ENCODE data around the gene CYBC1.

CYBC1 gene

DNA sequence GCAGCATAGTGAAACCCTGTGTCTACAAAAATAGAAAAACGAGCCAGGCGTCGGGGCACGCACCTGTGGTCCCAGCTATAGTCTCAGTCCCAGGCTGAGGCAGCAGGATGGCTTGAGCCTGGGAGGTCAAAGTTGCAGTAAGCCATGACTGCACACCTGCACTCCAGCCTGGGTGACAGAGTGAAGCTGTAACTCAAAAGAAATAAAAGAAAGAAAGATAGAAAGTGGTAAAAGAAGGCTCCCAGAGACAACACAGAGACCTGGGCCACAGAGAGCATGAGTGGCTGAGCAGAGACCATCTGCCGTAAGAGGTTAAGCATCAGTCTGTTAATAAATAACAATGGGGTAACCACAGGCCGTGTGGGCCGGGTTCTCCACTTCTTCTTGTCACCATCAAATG lies 47.7 kb downstream of the CYBC1 start:
- H3K27ac Mint-ChIP-seq = no peak overlapping the region
- H3K9me3 Mint-ChIP-seq = no peaks in the 10 kb centered on the region
- H3K4me1 Mint-ChIP-seq = peaks cover 19% of the 10 kb centered on the region
- DNase-seq (ENCODE audit: low spot score in 2 of 2) (no peak), ATAC-seq (no peak)
- H3K4me3 Mint-ChIP-seq = no peak overlapping the region
- peaks cover 36% of the 10 kb centered on the region for H3K36me3 Mint-ChIP-seq

DNA sequence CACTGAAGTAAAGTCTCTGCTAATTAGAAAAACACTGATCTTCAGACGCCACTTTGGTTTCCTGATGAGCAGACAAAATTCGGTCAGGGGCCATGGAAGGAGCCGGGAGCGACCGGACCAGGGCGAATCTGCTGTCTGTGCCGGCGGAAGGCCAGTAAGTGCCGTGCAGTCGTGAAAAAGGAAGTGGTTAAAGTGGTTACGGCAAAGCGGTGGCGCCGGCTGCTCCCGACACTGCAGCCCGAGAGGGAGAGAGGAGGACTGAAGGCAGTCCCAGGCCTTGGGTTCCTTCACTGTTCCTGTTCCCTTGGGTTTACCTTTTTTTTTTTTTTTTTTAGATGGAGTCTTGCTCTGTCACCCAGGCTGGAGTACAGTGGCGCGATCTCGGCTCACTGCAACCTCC lies 49.7 kb downstream of the CYBC1 start:
- Mint-ChIP-seq H3K36me3 (peaks cover 23% of the 10 kb centered on the region), H3K4me1 (peaks cover 12% of the 10 kb centered on the region), H3K27ac (peak overlapping the region; percentile 78), H3K4me3 (peak overlapping the region; percentile 64), H3K9me3 (no peaks in the 10 kb centered on the region)
- ATAC-seq (peak; percentile 88), DNase-seq (ENCODE audit: low spot score in 2 of 2) (peak; percentile 31 to 66)

DNA sequence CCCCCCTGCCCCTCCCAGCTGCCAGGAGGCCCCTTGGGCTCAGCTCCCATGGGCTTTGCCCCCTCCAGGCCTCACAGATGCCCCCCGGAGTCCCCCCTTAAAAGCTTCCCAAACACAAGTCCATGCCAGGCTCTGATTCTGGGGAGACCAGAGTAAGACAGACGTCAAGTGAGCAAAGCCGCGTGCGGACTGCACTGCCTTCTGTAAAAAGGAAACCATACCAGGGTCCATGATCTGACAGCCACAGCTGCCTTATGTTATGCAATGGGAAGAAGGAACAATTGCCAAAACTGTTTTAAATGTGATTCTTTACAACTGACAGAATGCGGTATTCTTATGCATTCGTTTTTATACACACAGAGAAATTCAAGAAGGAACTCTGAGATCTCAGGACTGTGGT lies 50.3 kb downstream of the CYBC1 start:
- peaks cover 12% of the 10 kb centered on the region for H3K4me1 Mint-ChIP-seq
- H3K36me3 Mint-ChIP-seq = peaks cover 17% of the 10 kb centered on the region
- H3K9me3 Mint-ChIP-seq = no peaks in the 10 kb centered on the region
- no peak overlapping the region for H3K27ac Mint-ChIP-seq
- DNase-seq (ENCODE audit: low spot score in 2 of 2) (no peak), ATAC-seq (no peak)
- H3K4me3 Mint-ChIP-seq = peak overlapping the region; percentile 64

DNA sequence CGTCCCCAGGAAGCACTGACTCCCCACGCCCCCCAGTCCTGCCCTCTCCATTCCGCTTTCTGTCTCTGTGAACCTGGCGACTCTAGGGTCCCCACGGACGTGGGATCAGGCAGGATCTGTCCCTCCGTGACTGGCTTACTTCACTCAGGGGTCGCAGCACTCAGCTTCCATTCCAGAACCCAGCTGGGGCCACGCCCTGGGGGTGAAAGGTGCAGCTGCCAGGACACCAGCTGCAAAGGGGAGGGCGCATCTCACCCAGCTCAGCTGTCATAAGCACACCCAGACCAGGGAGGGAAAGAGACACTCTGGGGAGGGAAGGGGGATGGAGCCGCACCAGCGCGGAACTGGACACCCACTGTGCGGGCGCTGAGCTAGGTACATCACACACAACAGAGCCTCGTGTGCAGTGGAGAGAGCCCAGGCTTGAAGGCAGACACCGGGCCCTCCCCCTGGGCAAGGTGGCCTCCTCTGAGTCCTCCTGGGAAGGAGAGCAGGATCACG lies 50.9 kb downstream of the CYBC1 start:
- Mint-ChIP-seq H3K27ac (no peak overlapping the region), H3K4me3 (no peak overlapping the region), H3K4me1 (peaks cover 12% of the 10 kb centered on the region), H3K36me3 (peaks cover 19% of the 10 kb centered on the region), H3K9me3 (no peaks in the 10 kb centered on the region)
- DNase-seq (ENCODE audit: low spot score in 2 of 2) = no peak
- no peak for ATAC-seq

DNA sequence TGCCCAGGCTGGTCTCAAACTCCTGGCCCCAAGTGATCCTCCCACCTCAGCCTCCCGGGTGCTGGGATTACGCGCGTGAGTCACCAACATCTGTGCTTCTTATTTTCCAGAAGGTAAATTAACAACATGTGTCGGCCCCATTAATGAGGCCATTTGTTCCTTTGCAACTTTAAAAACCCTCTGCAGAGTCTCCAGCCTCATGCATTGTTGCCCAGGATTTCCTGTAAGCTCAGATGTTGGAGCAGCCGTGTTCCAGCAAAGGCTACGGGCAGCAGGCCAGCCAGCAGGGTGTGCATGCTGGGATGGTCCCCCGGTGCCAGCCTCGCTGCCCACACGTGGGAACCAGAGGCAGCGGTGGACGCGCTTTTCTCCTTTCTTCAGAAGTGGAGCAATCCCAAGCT lies 51.5 kb downstream of the CYBC1 start:
- no peaks in the 10 kb centered on the region for H3K9me3 Mint-ChIP-seq
- peaks cover 12% of the 10 kb centered on the region for H3K4me1 Mint-ChIP-seq
- no peak overlapping the region for H3K4me3 Mint-ChIP-seq
- H3K36me3 Mint-ChIP-seq = peaks cover 17% of the 10 kb centered on the region
- no peak overlapping the region for H3K27ac Mint-ChIP-seq
- DNase-seq (ENCODE audit: low spot score in 2 of 2) = no peak
- no peak for ATAC-seq

DNA sequence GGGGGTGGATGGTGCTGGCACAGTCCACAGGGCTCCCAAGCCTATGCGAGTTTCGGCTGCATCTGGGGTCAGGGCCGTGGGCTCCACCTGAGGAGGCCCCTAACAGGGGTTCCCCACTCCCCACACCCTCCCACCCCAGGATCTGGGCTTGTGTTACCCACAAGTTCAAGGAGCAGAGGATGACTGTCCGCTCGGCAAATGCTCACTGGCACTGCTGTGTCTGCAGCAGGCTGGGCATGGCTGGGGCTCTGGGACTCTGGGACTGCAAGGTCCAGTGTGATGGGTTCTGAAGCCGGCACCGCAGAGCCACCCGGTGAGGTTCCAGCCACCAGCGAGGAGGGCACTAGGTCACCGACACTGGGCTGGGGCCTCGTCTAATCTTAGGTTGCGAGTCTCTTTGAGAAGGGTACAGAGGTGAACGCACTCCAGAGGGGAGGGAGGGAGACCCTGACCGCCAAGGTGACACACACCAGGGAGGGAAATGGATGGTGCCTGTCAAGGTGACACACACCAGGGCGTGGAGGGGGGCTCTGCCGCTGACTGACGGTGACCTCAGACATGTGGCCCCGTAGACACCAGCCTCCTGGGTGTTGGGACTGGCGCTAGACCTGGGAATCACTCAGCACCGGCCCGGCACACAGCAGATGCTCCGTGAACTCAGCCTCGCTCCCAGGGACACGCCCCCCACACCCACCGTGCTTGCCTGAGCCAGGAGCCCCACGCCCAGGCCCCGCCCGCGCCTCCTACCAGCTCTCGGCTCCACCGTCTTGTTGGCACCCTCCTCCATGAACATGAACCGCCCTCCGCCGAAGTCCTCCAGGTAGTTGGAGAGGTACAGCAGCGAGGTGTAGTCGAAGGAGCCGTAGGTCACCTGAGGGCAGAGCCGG lies 52.9 kb downstream of the CYBC1 start:
- DNase-seq (ENCODE audit: low spot score in 2 of 2) (no peak), ATAC-seq (no peak)
- peaks cover 7% of the 10 kb centered on the region for H3K4me1 Mint-ChIP-seq
- H3K9me3 Mint-ChIP-seq = no peaks in the 10 kb centered on the region
- H3K36me3 Mint-ChIP-seq = peaks cover 8% of the 10 kb centered on the region
- H3K27ac Mint-ChIP-seq = no peak overlapping the region
- no peak overlapping the region for H3K4me3 Mint-ChIP-seq

DNA sequence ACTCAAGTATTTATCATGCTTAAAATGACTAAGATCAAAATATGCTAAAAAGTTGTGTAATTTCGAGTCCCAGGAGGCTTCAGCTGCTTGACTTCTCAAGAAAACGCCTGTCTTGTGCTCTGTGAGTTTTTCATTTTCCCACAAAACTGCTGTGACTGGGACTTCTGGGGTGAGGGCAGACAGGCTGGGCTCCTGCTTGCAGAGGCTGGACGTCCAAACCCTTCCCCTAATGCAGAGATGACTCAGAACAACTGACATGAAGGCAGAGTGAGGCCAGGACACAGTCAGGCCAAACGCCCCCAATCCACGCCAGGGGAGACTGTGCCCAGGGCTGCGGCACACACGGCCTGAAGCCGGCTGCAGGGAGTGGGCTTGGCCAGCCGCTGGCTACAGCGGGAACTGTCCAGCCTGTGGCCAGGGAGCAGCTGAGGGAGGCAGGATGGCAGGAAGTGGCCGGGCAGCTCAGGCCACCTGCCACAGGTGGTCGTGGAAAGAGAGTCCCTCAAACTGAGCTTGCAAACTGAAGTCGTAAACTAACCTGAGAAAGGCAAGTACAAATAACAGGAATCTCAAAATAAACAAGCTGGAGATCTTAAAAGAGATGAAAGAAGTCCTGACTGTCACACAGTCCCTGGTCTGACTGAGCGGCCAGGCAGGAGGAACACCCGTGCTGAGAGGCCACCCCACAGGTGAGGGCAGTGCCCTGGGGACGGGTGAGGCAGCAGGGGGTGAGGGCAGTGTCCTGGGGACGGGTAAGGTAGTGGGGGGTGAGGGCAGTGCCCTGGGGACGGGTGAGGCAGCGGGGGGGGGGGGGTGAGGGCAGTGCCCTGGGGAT lies 53.7 kb downstream of the CYBC1 start:
- H3K27ac Mint-ChIP-seq = no peak overlapping the region
- no peak for ATAC-seq
- H3K4me3 Mint-ChIP-seq = no peak overlapping the region
- peaks cover 6% of the 10 kb centered on the region for H3K36me3 Mint-ChIP-seq
- no peak for DNase-seq (ENCODE audit: low spot score in 2 of 2)
- no peaks in the 10 kb centered on the region for H3K9me3 Mint-ChIP-seq
- peaks cover 7% of the 10 kb centered on the region for H3K4me1 Mint-ChIP-seq

DNA sequence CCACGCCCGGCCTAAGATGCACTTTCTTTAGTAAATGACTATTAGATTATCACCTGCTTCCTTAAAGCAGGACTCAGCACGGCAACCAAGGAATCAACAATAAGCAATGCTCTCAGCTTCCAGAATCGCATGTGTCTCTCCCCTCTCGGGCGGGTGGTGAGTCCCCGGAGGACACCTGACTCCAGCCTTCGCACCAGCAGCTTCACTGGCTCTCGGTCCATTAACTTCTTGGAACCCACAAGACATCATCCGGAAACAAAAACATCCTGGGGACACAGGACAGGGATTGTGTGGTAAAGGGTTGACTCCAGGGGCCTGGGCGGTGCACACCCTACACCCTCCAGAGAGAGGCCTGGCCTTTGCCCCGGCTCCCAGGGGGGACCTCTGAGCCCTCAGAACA lies 56.3 kb downstream of the CYBC1 start:
- no peak for DNase-seq (ENCODE audit: low spot score in 2 of 2)
- H3K4me3 Mint-ChIP-seq = no peak overlapping the region
- H3K4me1 Mint-ChIP-seq = no peaks in the 10 kb centered on the region
- ATAC-seq = no peak
- peaks cover 6% of the 10 kb centered on the region for H3K36me3 Mint-ChIP-seq
- no peak overlapping the region for H3K27ac Mint-ChIP-seq
- no peaks in the 10 kb centered on the region for H3K9me3 Mint-ChIP-seq

DNA sequence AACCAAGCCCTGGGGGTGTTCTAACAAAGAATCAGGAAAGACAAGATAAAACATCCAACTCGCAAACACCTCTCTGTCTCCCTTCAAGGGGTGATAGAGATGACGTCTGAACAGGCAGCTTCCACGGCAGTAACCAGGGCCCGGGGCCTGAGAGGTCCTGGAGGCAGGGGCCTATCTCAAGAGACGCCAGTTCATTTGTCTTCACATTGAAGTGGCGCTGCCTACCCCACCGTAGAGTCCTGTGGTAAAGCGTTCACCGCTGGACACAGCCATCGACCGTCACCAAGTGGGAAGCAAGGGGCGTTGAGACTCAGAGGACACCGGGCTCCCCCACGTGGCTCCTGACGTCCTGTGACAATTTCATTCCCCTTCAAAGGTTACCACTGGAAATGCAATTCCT lies 57.6 kb downstream of the CYBC1 start:
- Mint-ChIP-seq H3K27ac (no peak overlapping the region), H3K9me3 (no peaks in the 10 kb centered on the region), H3K4me1 (peaks cover 1% of the 10 kb centered on the region), H3K36me3 (peaks cover 6% of the 10 kb centered on the region), H3K4me3 (no peak overlapping the region)
- DNase-seq (ENCODE audit: low spot score in 2 of 2) (no peak), ATAC-seq (no peak)

Data from stimulated activated effector memory CD8-positive, alpha-beta T cell treated with anti-CD3 and anti-CD28 coated beads, Interleukin-12 subunit alpha, Interleukin-12 subunit beta, amount 100 ng/mL, for 72 hours (primary cell).